K562 (cell line): Measurements from ENCODE around the gene NT5E. TPM values are rescaled to one million over a fixed set of nuclear protein-coding genes. Genes with fewer than 3 reads are reported as not detected.

ENCODE experiments used
- ATAC-seq: fragments of 200-7000 bp; cut with Tn5 transposase; 3 replicates; pipeline ENCODE4 v1.9.1; 2020; ENCODE audit warnings: moderate library complexity
- BruUV-seq: library from RNA; stranded (reverse); fragments of 400-500 nt; replicated peaks from 2 replicates; lab custom pipeline; 2021; lab: Mats Ljungman, UMichigan
- CTCF ChIA-PET: fragments of 300-600 bp; formaldehyde crosslinking; extraction: SDS; loops from one replicate; lab custom pipeline; 2021; ENCODE audit warnings: low intra/inter-chr PET ratio; lab: Yijun Ruan, JAX
- POLR2A ChIA-PET: fragments of 300-600, 350-650 bp; sonication (Branson Sonifier 250); formaldehyde crosslinking; extraction: SDS; loops from one replicate; lab custom pipeline; 2021; ENCODE audit warnings: antibody characterized with exemption, inconsistent platforms; lab: Yijun Ruan, JAX
- DNase-seq, 4 experiments: peaks; one replicate each; pipeline versions ENCODE4 v3.0.0 to v3.0.0-alpha.2; 2011 to 2018; ENCODE audit warnings: low spot score in 3 of 4, mixed read lengths in 3 of 4; ENCODE audit errors: extremely low read depth in 1 of 4
- FAIRE-seq: peaks from 2 replicates; lab custom pipeline; 2011; peaks lifted over from hg19 to GRCh38; lab: Jason Lieb, UNC
- H2AFZ ChIP-seq: 2 replicates; pipeline ENCODE4 v1.6.0; 2011; ENCODE audit warnings: low read depth, low read length, control low read depth, inconsistent platforms
- H3K27ac ChIP-seq: fragments of 200-600 bp; 3 replicates; pipeline ENCODE4 v1.8.0; 2011; ENCODE audit warnings: low read depth, mild to moderate bottlenecking, control low read depth, inconsistent platforms, low read length, moderate library complexity, mixed read lengths; ENCODE audit errors: extremely low read depth
- H3K27me3 ChIP-seq, 2 experiments: fragments of 300-600 bp in 1 of 2; 2 replicates in 1 of 2; 3 replicates in 1 of 2; pipeline versions ENCODE4 v1.6.0 to v1.8.0; 2011; ENCODE audit warnings: inconsistent platforms in 2 of 2, low read length in 2 of 2, mild to moderate bottlenecking in 1 of 2, mixed read lengths in 1 of 2, moderate library complexity in 1 of 2; ENCODE audit not compliant: control insufficient read depth in 2 of 2, insufficient read depth in 2 of 2
- H3K36me3 ChIP-seq: fragments of 300-600 bp; 3 replicates; pipeline ENCODE4 v1.8.0; 2011; ENCODE audit warnings: mild to moderate bottlenecking, low read length, inconsistent platforms; ENCODE audit not compliant: control insufficient read depth, insufficient read depth
- H3K4me1 ChIP-seq, 2 experiments: fragments of 200-600 bp in 1 of 2; replicated peaks in 1 of 2; 2 replicates in 1 of 2; 3 replicates in 1 of 2; pipeline versions ENCODE4 v1.5.1 to v1.8.0; 2011; ENCODE audit warnings: inconsistent platforms in 2 of 2, low read length in 2 of 2, mild to moderate bottlenecking in 1 of 2, mixed read lengths in 1 of 2, moderate library complexity in 1 of 2; ENCODE audit not compliant: control insufficient read depth in 2 of 2, insufficient read depth in 2 of 2
- H3K4me2 ChIP-seq: 2 replicates; pipeline ENCODE4 v1.6.1; 2011; ENCODE audit warnings: low read length, control low read depth, inconsistent platforms, mixed read lengths; ENCODE audit not compliant: insufficient read depth
- H3K4me3 ChIP-seq: fragments of 200-600 bp; sonication (generic), shearing (Covaris generic); 2 replicates; pipeline ENCODE4 v1.5.1; 2016; ENCODE audit warnings: control low read depth, inconsistent platforms
- H3K79me2 ChIP-seq: fragments of 200-600 bp; 3 replicates; pipeline ENCODE4 v1.8.0; 2011; ENCODE audit warnings: low read length, inconsistent platforms; ENCODE audit not compliant: control insufficient read depth, insufficient read depth
- H3K9ac ChIP-seq, 2 experiments: 2 replicates each; pipeline versions ENCODE4 v1.6.0 to v1.6.1; 2011; ENCODE audit warnings: low read depth in 2 of 2, low read length in 2 of 2, control low read depth in 1 of 2, inconsistent platforms in 1 of 2, mild to moderate bottlenecking in 1 of 2, mixed read lengths in 1 of 2; ENCODE audit not compliant: insufficient read depth in 1 of 2
- H3K9me1 ChIP-seq: one replicate; pipeline ENCODE4 v1.6.0; 2011; ENCODE audit warnings: inconsistent platforms, mild to moderate bottlenecking, low read length, moderate library complexity; ENCODE audit not compliant: control insufficient read depth, insufficient read depth
- H3K9me3 ChIP-seq: replicated peaks from 2 replicates; pipeline ENCODE4 v1.5.1; 2011; ENCODE audit warnings: low read depth, low read length, inconsistent platforms; ENCODE audit not compliant: control insufficient read depth, insufficient read depth
- H4K20me1 ChIP-seq: replicated peaks from 2 replicates; pipeline ENCODE4 v1.6.1; 2011; ENCODE audit warnings: low read length, inconsistent platforms, mixed read lengths; ENCODE audit not compliant: control insufficient read depth, insufficient read depth
- ARID2 ChIP-seq: fragments of 450-650 bp; IDR thresholded peaks from 2 replicates; pipeline ENCODE4 v1.6.1; 2017; ENCODE audit warnings: antibody characterized with exemption, mild to moderate bottlenecking
- CTBP1 ChIP-seq: fragments of 450-650 bp; IDR thresholded peaks from 2 replicates; pipeline ENCODE4 v1.6.1; 2016; ENCODE audit warnings: borderline replicate concordance
- ELF1 ChIP-seq: fragments of 200-800 bp; sonication (Bioruptor generic); IDR thresholded peaks from 2 replicates; pipeline ENCODE4 v1.6.1; 2016; ENCODE audit warnings: missing genetic modification characterization, missing compliant biosample characterization
- EP300 ChIP-seq: IDR thresholded peaks from 2 replicates; pipeline ENCODE4 v1.6.1; 2012; ENCODE audit warnings: low read length, improper control_type of control experiment
- FOXJ2 ChIP-seq: fragments of 200-800 bp; sonication (Bioruptor generic); IDR thresholded peaks from 2 replicates; pipeline ENCODE4 v1.6.1; 2016; ENCODE audit warnings: missing genetic modification characterization, missing compliant biosample characterization
- YBX1 ChIP-seq: fragments of 450-650 bp; IDR thresholded peaks from 2 replicates; pipeline ENCODE4 v1.7.1; 2016; ENCODE audit warnings: mild to moderate bottlenecking
- ZNF143 ChIP-seq: sonication (generic); formaldehyde crosslinking; IDR thresholded peaks from 2 replicates; pipeline ENCODE4 v1.9.0; 2022; ENCODE audit warnings: mild to moderate bottlenecking, missing genetic modification reagents
- WGBS: fragments of 100-300 bp; shearing (Covaris generic); methylation state at CpG from one replicate; pipeline ENCODE4 v1.1.6; 2016; ENCODE audit warnings: low coverage, mixed read lengths; ENCODE audit not compliant: insufficient coverage; ENCODE audit errors: missing lambda C conversion rate; 5-methylcytosine and 5-hydroxymethylcytosine counted together
- in situ Hi-C: fragments of 300-500 bp; cut with MboI; formaldehyde crosslinking; loops from 4 replicates; pipeline ENCODE4 v1.15.0; 2018; ENCODE audit warnings: inconsistent platforms, mixed read lengths
- intact Hi-C: fragments of 100-400 bp; cut with micrococcal nuclease; formaldehyde crosslinking; loops from 2 replicates; pipeline ENCODE4 v1.14.2; 2022
- polyA plus RNA-seq, 8 experiments: library from polyadenylated mRNA; depleted of rRNA in 4 of 8; stranded (reverse) in 5 of 8; unstranded in 3 of 8; fragments of >200 nt; fragmentation: Nextera tagmentation in 2 of 8; fragmentation: Illumina TruSeq in 1 of 8; extraction: Ambion mirVana in 2 of 8; extraction: Trizol in 1 of 8; gene quantifications; 2 replicates each; pipeline versions ENCODE4 v1.2.1 to v1.2.3, GENCODE V29; 2011 to 2014; ENCODE audit warnings: inconsistent platforms in 1 of 8, missing spikeins in 1 of 8
- total RNA-seq, 7 experiments: library from RNA; depleted of rRNA in 6 of 7; stranded (reverse); fragments of >200 nt in 6 of 7; fragmentation: Illumina TruSeq in 2 of 7; extraction: Trizol in 2 of 7; gene quantifications; 2 replicates each; pipeline versions ENCODE4 v1.2.1 to v1.2.3, GENCODE V29; 2011 to 2021; ENCODE audit warnings: low replicate concordance in 1 of 7
- TF ChIP-seq, protein P1 (sequence below): IDR thresholded peaks from 2 replicates; pipeline ENCODE4 v1.6.1; 2016; ENCODE audit warnings: missing genetic modification characterization, missing compliant biosample characterization

Gene NT5E
- total and polyA plus RNA-seq, 9 of the 15 experiments (the other 6 are each of a cell fraction or from before 2014, with no cell fraction given), result 0.01 to 0.13 TPM; not detected in 7

DNA sequence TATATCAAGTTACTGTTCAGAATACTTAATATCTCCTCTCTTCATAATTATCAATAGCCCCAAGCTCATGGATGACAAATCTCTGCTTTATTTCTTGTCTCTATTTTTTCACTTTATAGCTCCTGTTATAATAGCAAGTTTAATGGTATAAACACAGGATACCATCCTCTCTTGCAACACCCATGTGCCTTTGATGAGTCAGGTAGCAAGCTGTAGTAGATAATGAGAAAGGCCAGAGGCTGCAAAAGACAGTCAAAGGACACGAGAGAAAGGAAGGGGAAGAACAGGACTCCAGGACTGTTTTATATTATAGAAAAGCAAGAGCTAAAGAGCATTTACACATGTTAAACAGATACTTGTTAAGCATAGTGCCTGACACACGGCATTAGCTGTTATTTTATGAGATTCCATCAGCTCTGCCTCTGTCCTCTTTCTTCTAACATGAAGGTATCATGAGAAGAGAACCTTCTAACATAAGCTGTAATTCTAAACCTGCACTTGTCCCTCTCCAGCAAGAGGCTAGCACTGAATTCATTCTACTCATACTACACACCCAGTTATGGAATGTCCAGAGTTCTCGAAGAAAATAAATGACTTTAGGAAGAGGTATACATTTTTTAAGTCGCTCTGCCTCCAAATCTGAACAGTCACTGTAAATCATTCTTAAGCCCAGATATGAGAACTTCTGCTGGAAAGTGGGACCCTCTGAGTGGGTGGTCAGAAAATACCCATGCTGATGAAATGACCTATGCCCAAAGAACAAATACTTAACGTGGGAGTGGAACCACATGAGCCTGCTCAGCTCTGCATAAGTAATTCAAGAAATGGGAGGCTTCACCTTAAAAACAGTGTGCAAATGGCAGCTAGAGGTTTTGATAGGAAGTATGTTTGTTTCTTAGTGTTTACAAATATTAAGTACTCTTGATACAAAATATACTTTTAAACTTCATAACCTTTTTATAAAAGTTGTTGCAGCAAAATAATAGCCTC is 45.0 kb downstream of the NT5E start:
- DNase-seq, result no peak
- no peaks in the 10 kb centered on the region for H3K9me3 ChIP-seq
- ATAC-seq, result no peak
- FAIRE-seq, result no peak
- no peak overlapping the region for H3K4me3 ChIP-seq
- H3K36me3 ChIP-seq, result no peaks in the 10 kb centered on the region
- TF ChIP-seq, protein P1, sequence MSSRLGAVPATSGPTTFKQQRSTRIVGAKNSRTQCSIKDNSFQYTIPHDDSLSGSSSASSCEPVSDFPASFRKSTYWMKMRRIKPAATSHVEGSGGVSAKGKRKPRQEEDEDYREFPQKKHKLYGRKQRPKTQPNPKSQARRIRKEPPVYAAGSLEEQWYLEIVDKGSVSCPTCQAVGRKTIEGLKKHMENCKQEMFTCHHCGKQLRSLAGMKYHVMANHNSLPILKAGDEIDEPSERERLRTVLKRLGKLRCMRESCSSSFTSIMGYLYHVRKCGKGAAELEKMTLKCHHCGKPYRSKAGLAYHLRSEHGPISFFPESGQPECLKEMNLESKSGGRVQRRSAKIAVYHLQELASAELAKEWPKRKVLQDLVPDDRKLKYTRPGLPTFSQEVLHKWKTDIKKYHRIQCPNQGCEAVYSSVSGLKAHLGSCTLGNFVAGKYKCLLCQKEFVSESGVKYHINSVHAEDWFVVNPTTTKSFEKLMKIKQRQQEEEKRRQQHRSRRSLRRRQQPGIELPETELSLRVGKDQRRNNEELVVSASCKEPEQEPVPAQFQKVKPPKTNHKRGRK (tag), result no peak
- TF ChIP-seq ELF1 (tag) (no peak), CTBP1 (no peak), EP300 (no peak), FOXJ2 (no peak), YBX1 (no peak), ARID2 (no peak), ZNF143 (CRISPR knock-in tag) (no peak)
- in situ Hi-C loops, result no loop called here
- no peaks in the 10 kb centered on the region; the same call in 1 of the 2 replicates for H4K20me1 ChIP-seq
- 1% methylated on average over 5 of the region's 5 CpGs for WGBS
- H3K27me3 ChIP-seq, result peaks cover 0 to 8% of the 10 kb centered on the region in 2 experiments; a peak in 1 of 5 replicates
- no peak overlapping the region for H2AFZ ChIP-seq
- POLR2A ChIA-PET, result interaction anchor here (0.5 to 1.5 kb wide), 3 partner anchors 9 to 730 kb away, joined by 3 read pairs; partner anchors contain the start of gene TBX18
- H3K9ac ChIP-seq, result no peak overlapping the region
- H3K4me1 ChIP-seq, result no peaks in the 10 kb centered on the region
- intact Hi-C loops, result no loop called here
- CTCF ChIA-PET, result no interaction called here
- no peak overlapping the region for H3K27ac ChIP-seq
- BruUV-seq, result no TSS peak
- H3K4me2 ChIP-seq, result no peak overlapping the region
- no peaks in the 10 kb centered on the region for H3K79me2 ChIP-seq
- no peaks in the 10 kb centered on the region for H3K9me1 ChIP-seq
